H9 (cell line): ENCODE measurements around the gene NPAS3. TPM values are rescaled to one million over a fixed set of nuclear protein-coding genes. Genes with fewer than 3 reads are reported as not detected.

Source experiments
- DNase-seq: peaks from one replicate; pipeline ENCODE4 v3.0.0-alpha.2; 2017
- H2AFZ ChIP-seq: one replicate; pipeline ENCODE4 v1.6.1; 2013; ENCODE audit warnings: mild to moderate bottlenecking, low read length, control low read depth, moderate library complexity
- H2AK5ac ChIP-seq: 2 replicates; pipeline ENCODE4 v1.6.1; 2013; ENCODE audit warnings: low read length, control low read depth, mixed read lengths; ENCODE audit not compliant: insufficient read length
- H2BK120ac ChIP-seq: one replicate; pipeline ENCODE4 v1.6.1; 2013; ENCODE audit warnings: low read depth, mild to moderate bottlenecking, low read length, control low read depth, inconsistent platforms; ENCODE audit not compliant: poor library complexity, severe bottlenecking
- H2BK12ac ChIP-seq: 2 replicates; pipeline ENCODE4 v1.6.1; 2013; ENCODE audit warnings: low read length, control low read depth, mixed read lengths, low read depth; ENCODE audit not compliant: insufficient read length
- H2BK15ac ChIP-seq: 2 replicates; pipeline ENCODE4 v1.6.1; 2013; ENCODE audit warnings: low read depth, low read length, control low read depth
- H2BK20ac ChIP-seq: one replicate; pipeline ENCODE4 v1.6.1; 2013; ENCODE audit warnings: low read depth, mild to moderate bottlenecking, low read length, control low read depth, inconsistent platforms; ENCODE audit not compliant: poor library complexity, severe bottlenecking
- H2BK5ac ChIP-seq: 2 replicates; pipeline ENCODE4 v1.6.1; 2013; ENCODE audit warnings: low read length, control low read depth, mixed read lengths; ENCODE audit not compliant: insufficient read length
- H3K14ac ChIP-seq: 2 replicates; pipeline ENCODE4 v1.6.1; 2013; ENCODE audit warnings: low read length, control low read depth; ENCODE audit not compliant: insufficient read depth
- H3K18ac ChIP-seq: 2 replicates; pipeline ENCODE4 v1.6.1; 2013; ENCODE audit warnings: low read depth, mild to moderate bottlenecking, mixed read lengths, low read length, control low read depth; ENCODE audit not compliant: insufficient read length
- H3K23ac ChIP-seq: 2 replicates; pipeline ENCODE4 v1.6.1; 2013; ENCODE audit warnings: low read length, control low read depth, mixed read lengths, low read depth; ENCODE audit not compliant: insufficient read length
- H3K23me2 ChIP-seq: 2 replicates; pipeline ENCODE4 v1.6.1; 2013; ENCODE audit warnings: low read depth, mild to moderate bottlenecking, mixed read lengths, low read length, control low read depth; ENCODE audit not compliant: insufficient read length, poor library complexity, severe bottlenecking
- H3K27ac ChIP-seq: 2 replicates; pipeline ENCODE4 v1.5.1; 2013; ENCODE audit warnings: low read length, control low read depth, mixed read lengths, low read depth; ENCODE audit not compliant: insufficient read length
- H3K27me3 ChIP-seq: 2 replicates; pipeline ENCODE4 v1.6.1; 2013; ENCODE audit warnings: low read length, control low read depth, inconsistent platforms; ENCODE audit not compliant: insufficient read depth
- H3K4ac ChIP-seq: 2 replicates; pipeline ENCODE4 v1.6.1; 2013; ENCODE audit warnings: low read depth, mild to moderate bottlenecking, control low read depth, inconsistent platforms, low read length, moderate library complexity
- H3K4me1 ChIP-seq: 2 replicates; pipeline ENCODE4 v1.6.1; 2013; ENCODE audit warnings: low read length, control low read depth, inconsistent platforms; ENCODE audit not compliant: insufficient read depth
- H3K4me2 ChIP-seq: 2 replicates; pipeline ENCODE4 v1.6.1; 2013; ENCODE audit warnings: low read length, control low read depth, mixed read lengths; ENCODE audit not compliant: insufficient read length, insufficient read depth
- H3K56ac ChIP-seq: 2 replicates; pipeline ENCODE4 v1.6.1; 2013; ENCODE audit warnings: low read depth, mild to moderate bottlenecking, mixed read lengths, low read length, control low read depth; ENCODE audit not compliant: insufficient read length
- H3K79me1 ChIP-seq: 2 replicates; pipeline ENCODE4 v1.6.1; 2013; ENCODE audit warnings: low read depth, mild to moderate bottlenecking, moderate library complexity, low read length, control low read depth, inconsistent platforms; ENCODE audit not compliant: insufficient read depth, poor library complexity, severe bottlenecking
- H3K79me2 ChIP-seq: 2 replicates; pipeline ENCODE4 v1.6.1; 2013; ENCODE audit warnings: low read length, control low read depth, inconsistent platforms; ENCODE audit not compliant: insufficient read depth
- H3K9ac ChIP-seq: 2 replicates; pipeline ENCODE4 v1.6.1; 2013; ENCODE audit warnings: low read length, control low read depth, mixed read lengths; ENCODE audit not compliant: insufficient read length; ENCODE audit errors: extremely low read depth
- H3K9me3 ChIP-seq: one replicate; pipeline ENCODE4 v1.6.1; 2013; ENCODE audit warnings: low read depth, low read length, inconsistent platforms; ENCODE audit not compliant: control insufficient read depth
- H3T11ph ChIP-seq: one replicate; pipeline ENCODE4 v1.6.1; 2013; ENCODE audit warnings: mild to moderate bottlenecking, low read length, control low read depth, inconsistent platforms
- H4K20me1 ChIP-seq: one replicate; pipeline ENCODE4 v1.6.1; 2013; ENCODE audit not compliant: control insufficient read depth, insufficient read length, insufficient read depth
- H4K5ac ChIP-seq: 2 replicates; pipeline ENCODE4 v1.6.1; 2013; ENCODE audit warnings: low read depth, mild to moderate bottlenecking, mixed read lengths, low read length, control low read depth; ENCODE audit not compliant: insufficient read length
- H4K8ac ChIP-seq: replicated peaks from 2 replicates; pipeline ENCODE4 v1.6.1; 2013; ENCODE audit warnings: low read length, control low read depth, mixed read lengths, low read depth; ENCODE audit not compliant: insufficient read length
- H4K91ac ChIP-seq: 2 replicates; pipeline ENCODE4 v1.6.1; 2013; ENCODE audit warnings: low read depth, mild to moderate bottlenecking, moderate library complexity, mixed read lengths, low read length, control low read depth; ENCODE audit not compliant: insufficient read length
- H3K27ac Mint-ChIP-seq, 3 experiments: 2 replicates in 2 of 3; 3 replicates in 1 of 3; pipeline ENCODE4 v1.8.0; 2020 to 2021; ENCODE audit warnings: mixed read lengths in 3 of 3, mild to moderate bottlenecking in 1 of 3, moderate library complexity in 1 of 3
- H3K27me3 Mint-ChIP-seq: 2 replicates; pipeline ENCODE4 v1.8.0; 2021; ENCODE audit warnings: low read depth, mild to moderate bottlenecking, moderate library complexity, mixed read lengths
- H3K36me3 Mint-ChIP-seq, 3 experiments: 2 replicates in 2 of 3; 3 replicates in 1 of 3; pipeline ENCODE4 v1.8.0; 2020 to 2021; ENCODE audit warnings: low read depth in 3 of 3, mixed read lengths in 3 of 3; ENCODE audit not compliant: insufficient read depth in 1 of 3
- H3K4me1 Mint-ChIP-seq, 2 experiments: 2 replicates each; pipeline ENCODE4 v1.8.0; 2020; ENCODE audit warnings: mixed read lengths in 2 of 2
- H3K4me3 Mint-ChIP-seq, 2 experiments: 2 replicates in 1 of 2; 3 replicates in 1 of 2; pipeline ENCODE4 v1.8.0; 2020 to 2021; ENCODE audit warnings: mild to moderate bottlenecking in 2 of 2, mixed read lengths in 2 of 2, moderate library complexity in 1 of 2
- H3K9me3 Mint-ChIP-seq, 2 experiments: 2 replicates in 1 of 2; 3 replicates in 1 of 2; pipeline ENCODE4 v1.8.0; 2020; ENCODE audit warnings: mild to moderate bottlenecking in 2 of 2, mixed read lengths in 2 of 2, moderate library complexity in 1 of 2
- WGBS: extraction: QIAGEN DNeasy Blood & Tissue Kit; methylation state at CpG from one replicate; pipeline ENCODE4 v1.1.7; 2013; ENCODE audit warnings: missing lambda C conversion rate, low lambda C conversion rate, mixed read lengths; ENCODE audit not compliant: insufficient read length; ENCODE audit errors: extremely low coverage; 5-methylcytosine and 5-hydroxymethylcytosine counted together
- total RNA-seq: library from RNA; stranded (reverse); gene quantifications from 2 replicates; pipeline ENCODE4 v1.2.1, GENCODE V29; 2021
- TF ChIP-seq, protein P1 (sequence below): fragments of 200-600 bp; sonication (generic); conservative IDR thresholded peaks from 3 replicates; pipeline ENCODE4 v1.8.0; 2021; ENCODE audit warnings: antibody characterized with exemption, mild to moderate bottlenecking

Gene NPAS3
- total RNA-seq, 1 experiment from 2014 or later: 0.17 TPM

GRCh38 chr14:33331176-33331949, 392.7 kb downstream of the NPAS3 start:
- H2BK20ac ChIP-seq: no peak overlapping the region
- H4K20me1 ChIP-seq: no peaks in the 10 kb centered on the region
- no peak for DNase-seq
- no peak overlapping the region for H2BK12ac ChIP-seq
- H2AK5ac ChIP-seq: no peak overlapping the region
- H3K27ac ChIP-seq: no peak overlapping the region
- no peaks in the 10 kb centered on the region for H3K9me3 ChIP-seq
- H3K4ac ChIP-seq: no peak overlapping the region
- no peak overlapping the region for H3T11ph ChIP-seq
- no peak overlapping the region for H2BK15ac ChIP-seq
- no peak overlapping the region for H2BK5ac ChIP-seq
- no peak overlapping the region for H3K14ac ChIP-seq
- Mint-ChIP-seq H3K36me3 (peaks cover 0 to 3% (median 0%) of the 10 kb centered on the region in 3 experiments; a peak in 1 of 7 replicates), H3K4me3 (no peak overlapping the region), H3K4me1 (no peaks in the 10 kb centered on the region), H3K27me3 (no peaks in the 10 kb centered on the region), H3K9me3 (no peaks in the 10 kb centered on the region), H3K27ac (no peak overlapping the region)
- TF ChIP-seq, protein P1, sequence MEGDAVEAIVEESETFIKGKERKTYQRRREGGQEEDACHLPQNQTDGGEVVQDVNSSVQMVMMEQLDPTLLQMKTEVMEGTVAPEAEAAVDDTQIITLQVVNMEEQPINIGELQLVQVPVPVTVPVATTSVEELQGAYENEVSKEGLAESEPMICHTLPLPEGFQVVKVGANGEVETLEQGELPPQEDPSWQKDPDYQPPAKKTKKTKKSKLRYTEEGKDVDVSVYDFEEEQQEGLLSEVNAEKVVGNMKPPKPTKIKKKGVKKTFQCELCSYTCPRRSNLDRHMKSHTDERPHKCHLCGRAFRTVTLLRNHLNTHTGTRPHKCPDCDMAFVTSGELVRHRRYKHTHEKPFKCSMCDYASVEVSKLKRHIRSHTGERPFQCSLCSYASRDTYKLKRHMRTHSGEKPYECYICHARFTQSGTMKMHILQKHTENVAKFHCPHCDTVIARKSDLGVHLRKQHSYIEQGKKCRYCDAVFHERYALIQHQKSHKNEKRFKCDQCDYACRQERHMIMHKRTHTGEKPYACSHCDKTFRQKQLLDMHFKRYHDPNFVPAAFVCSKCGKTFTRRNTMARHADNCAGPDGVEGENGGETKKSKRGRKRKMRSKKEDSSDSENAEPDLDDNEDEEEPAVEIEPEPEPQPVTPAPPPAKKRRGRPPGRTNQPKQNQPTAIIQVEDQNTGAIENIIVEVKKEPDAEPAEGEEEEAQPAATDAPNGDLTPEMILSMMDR: no peak
- no peak overlapping the region for H4K8ac ChIP-seq
- H3K4me2 ChIP-seq: no peak overlapping the region
- no peaks in the 10 kb centered on the region for H3K4me1 ChIP-seq
- H3K56ac ChIP-seq: no peak overlapping the region
- no peak overlapping the region for H2BK120ac ChIP-seq
- H3K9ac ChIP-seq: no peak overlapping the region
- H4K5ac ChIP-seq: no peak overlapping the region
- H3K79me2 ChIP-seq: no peaks in the 10 kb centered on the region
- no peak overlapping the region for H2AFZ ChIP-seq
- no peak overlapping the region for H4K91ac ChIP-seq
- H3K23me2 ChIP-seq: no peaks in the 10 kb centered on the region
- no CpG with 5 or more reads among the region's 11 CpGs for WGBS
- no peaks in the 10 kb centered on the region for H3K27me3 ChIP-seq
- no peaks in the 10 kb centered on the region for H3K79me1 ChIP-seq
- H3K18ac ChIP-seq: no peak overlapping the region
- no peak overlapping the region for H3K23ac ChIP-seq
